Liver (tissue), 9 donors: ENCODE results near the gene P2RY4. TPM values are rescaled to one million over a fixed set of nuclear protein-coding genes. Genes with fewer than 3 reads are reported as not detected.

Source experiments
- DNase-seq: peaks from one replicate; pipeline ENCODE4 v3.0.0-alpha.2; 2017; ENCODE audit warnings: low spot score
- H3K27ac ChIP-seq, 2 donors: one replicate each; pipeline ENCODE4 v1.7.0; 2013; ENCODE audit warnings: inconsistent platforms in 2 of 2, low read length in 2 of 2, control low read depth in 1 of 2, low read depth in 1 of 2, mild to moderate bottlenecking in 1 of 2
- H3K27me3 ChIP-seq, 4 donors: one replicate each; pipeline versions ENCODE4 v1.6.1 to v1.7.0; 2013; ENCODE audit warnings: low read length in 3 of 4, inconsistent platforms in 1 of 4, mild to moderate bottlenecking in 1 of 4, moderate library complexity in 1 of 4; ENCODE audit not compliant: control insufficient read depth in 4 of 4, insufficient read depth in 4 of 4
- H3K36me3 ChIP-seq, 4 donors: one replicate each; pipeline versions ENCODE4 v1.6.1 to v1.7.0; 2013; ENCODE audit warnings: low read length in 3 of 4, mild to moderate bottlenecking in 3 of 4, low read depth in 1 of 4, moderate library complexity in 1 of 4; ENCODE audit not compliant: control insufficient read depth in 4 of 4, insufficient read depth in 3 of 4
- H3K4me1 ChIP-seq, 4 donors: one replicate each; pipeline versions ENCODE4 v1.6.1 to v1.7.0; 2013; ENCODE audit warnings: low read length in 3 of 4, mild to moderate bottlenecking in 3 of 4, moderate library complexity in 1 of 4; ENCODE audit not compliant: control insufficient read depth in 4 of 4, insufficient read depth in 4 of 4
- H3K4me3 ChIP-seq, 3 donors: one replicate each; pipeline versions ENCODE4 v1.6.1 to v1.7.0; 2013; ENCODE audit warnings: low read length in 3 of 3, control low read depth in 1 of 3, low read depth in 1 of 3, mild to moderate bottlenecking in 1 of 3
- H3K9ac ChIP-seq, 2 donors: one replicate each; pipeline ENCODE4 v1.7.0; 2013; ENCODE audit warnings: low read length in 2 of 2, mild to moderate bottlenecking in 2 of 2, moderate library complexity in 2 of 2, control low read depth in 1 of 2, low read depth in 1 of 2
- H3K9me3 ChIP-seq, 4 donors: one replicate each; pipeline versions ENCODE4 v1.6.1 to v1.7.0; 2013; ENCODE audit warnings: low read length in 3 of 4; ENCODE audit not compliant: control insufficient read depth in 4 of 4
- FOXA1 ChIP-seq: IDR thresholded peaks from 2 replicates; pipeline ENCODE4 v1.6.1; 2016; ENCODE audit warnings: antibody characterized with exemption
- FOXA2 ChIP-seq: IDR thresholded peaks from 2 replicates; pipeline ENCODE4 v1.6.1; 2016; ENCODE audit warnings: antibody characterized with exemption
- GABPA ChIP-seq, 2 donors: IDR thresholded peaks in 1 of 2; conservative IDR thresholded peaks in 1 of 2; 2 replicates each; pipeline ENCODE4 v1.6.1; 2016; ENCODE audit warnings: antibody characterized with exemption in 2 of 2, mild to moderate bottlenecking in 1 of 2, moderate library complexity in 1 of 2
- HNF4A ChIP-seq, 2 donors: conservative IDR thresholded peaks; 2 replicates each; pipeline ENCODE4 v1.6.1; 2016; ENCODE audit warnings: antibody characterized with exemption in 2 of 2, mild to moderate bottlenecking in 2 of 2
- HNF4G ChIP-seq: IDR thresholded peaks from 2 replicates; pipeline ENCODE4 v1.6.1; 2016; ENCODE audit warnings: antibody characterized with exemption
- JUND ChIP-seq, 2 donors: IDR thresholded peaks; 2 replicates each; pipeline ENCODE4 v1.6.1; 2016; ENCODE audit warnings: antibody characterized with exemption in 2 of 2
- NR2F2 ChIP-seq: IDR thresholded peaks from 2 replicates; pipeline ENCODE4 v1.6.1; 2016; ENCODE audit warnings: antibody characterized with exemption
- RAD21 ChIP-seq, 2 donors: IDR thresholded peaks; 2 replicates each; pipeline ENCODE4 v1.6.1; 2016; ENCODE audit warnings: antibody characterized with exemption in 2 of 2, mild to moderate bottlenecking in 2 of 2
- RXRA ChIP-seq, 2 donors: IDR thresholded peaks; 2 replicates each; pipeline ENCODE4 v1.6.1; 2017 to 2018; ENCODE audit warnings: antibody characterized with exemption in 2 of 2, mild to moderate bottlenecking in 1 of 2
- SP1 ChIP-seq: IDR thresholded peaks from 2 replicates; pipeline ENCODE4 v1.6.1; 2018; ENCODE audit warnings: antibody characterized with exemption, mild to moderate bottlenecking
- TAF1 ChIP-seq: conservative IDR thresholded peaks from 2 replicates; pipeline ENCODE4 v1.6.1; 2016; ENCODE audit warnings: antibody characterized with exemption, mild to moderate bottlenecking
- YY1 ChIP-seq: IDR thresholded peaks from 2 replicates; pipeline ENCODE4 v1.6.1; 2016; ENCODE audit warnings: antibody characterized with exemption, mild to moderate bottlenecking
- WGBS: extraction: QIAGEN DNeasy Blood & Tissue Kit; methylation state at CpG from one replicate; pipeline ENCODE4 v1.1.7; 2013; 5-methylcytosine and 5-hydroxymethylcytosine counted together
- polyA plus RNA-seq, 2 donors: library from polyadenylated mRNA; stranded (reverse) in 1 of 2; unstranded in 1 of 2; fragments of 200-250 nt in 1 of 2; fragments of >200 nt in 1 of 2; fragmentation: Nextera tagmentation in 1 of 2; extraction: Ambion mirVana in 1 of 2; gene quantifications; one replicate each; pipeline versions ENCODE4 v1.2.1 to v1.2.3, GENCODE V29; 2013 to 2015
- total RNA-seq, 2 donors: library from RNA; depleted of rRNA; stranded (reverse); fragments of >200 nt; gene quantifications; one replicate each; pipeline ENCODE4 v1.2.3, GENCODE V29; 2014
- TF ChIP-seq, protein P1 (sequence below): fragments of 150-350 bp; IDR thresholded peaks from 2 replicates; pipeline ENCODE4 v1.5.1; 2017; ENCODE audit warnings: improper control_type of control experiment, low read depth, low read length; ENCODE audit not compliant: missing input control
- TF ChIP-seq, protein P2 (sequence below): IDR thresholded peaks from 2 replicates; pipeline ENCODE4 v1.6.1; 2016; ENCODE audit warnings: antibody characterized with exemption, mild to moderate bottlenecking
- TF ChIP-seq, protein P3 (sequence below): IDR thresholded peaks from 2 replicates; pipeline ENCODE4 v1.6.1; 2016; ENCODE audit warnings: antibody characterized with exemption
- TF ChIP-seq, protein P4 (sequence below): IDR thresholded peaks from 2 replicates; pipeline ENCODE4 v1.6.1; 2016; ENCODE audit warnings: antibody characterized with exemption
- TF ChIP-seq, protein P5 (sequence below): IDR thresholded peaks from 2 replicates; pipeline ENCODE4 v1.6.1; 2016; ENCODE audit warnings: antibody characterized with exemption
- donor health status: healthy.
- donor health status: healthy.
- donor health status: healthy.
- donor health status: healthy.
- donor health status: healthy.

The P2RY4 gene
- total and polyA plus RNA-seq, 4 donors: 0.08 to 0.28 TPM; not detected in 2

DNA sequence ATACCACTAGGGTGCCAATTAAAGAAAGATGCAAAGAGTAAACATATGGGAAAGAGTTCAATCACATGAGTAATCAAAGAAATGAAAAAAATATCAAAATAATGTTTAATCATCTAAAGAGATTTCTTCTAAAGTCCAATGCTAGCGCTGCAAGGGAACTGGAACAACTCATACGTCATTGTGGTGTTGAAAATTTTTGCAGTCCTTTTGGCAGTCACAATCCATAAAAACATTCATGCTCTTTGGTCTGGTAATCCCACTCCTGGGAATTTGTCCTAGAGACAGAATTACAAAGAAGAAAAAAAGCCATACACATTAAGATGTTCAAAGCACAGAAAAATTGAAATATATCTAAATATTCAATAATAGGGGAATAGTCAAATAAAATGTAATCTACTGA lies 4.6 kb downstream of the P2RY4 start:
- DNase-seq: no peak
- no peaks in the 10 kb centered on the region for H3K27me3 ChIP-seq
- no peaks in the 10 kb centered on the region for H3K36me3 ChIP-seq
- H3K4me3 ChIP-seq: no peak overlapping the region
- 94% methylated on average over 2 of the region's 2 CpGs for WGBS
- H3K9ac ChIP-seq: no peak overlapping the region
- no peak overlapping the region for H3K27ac ChIP-seq
- H3K4me1 ChIP-seq: no peaks in the 10 kb centered on the region
- TF ChIP-seq HNF4G: no peak
- no peak for TF ChIP-seq FOXA1
- TF ChIP-seq HNF4A (conservative IDR thresholded peaks at IDR 0.05): no peak
- no peak for TF ChIP-seq RXRA (IDR thresholded peaks at IDR 0.05)
- TF ChIP-seq, protein P1, sequence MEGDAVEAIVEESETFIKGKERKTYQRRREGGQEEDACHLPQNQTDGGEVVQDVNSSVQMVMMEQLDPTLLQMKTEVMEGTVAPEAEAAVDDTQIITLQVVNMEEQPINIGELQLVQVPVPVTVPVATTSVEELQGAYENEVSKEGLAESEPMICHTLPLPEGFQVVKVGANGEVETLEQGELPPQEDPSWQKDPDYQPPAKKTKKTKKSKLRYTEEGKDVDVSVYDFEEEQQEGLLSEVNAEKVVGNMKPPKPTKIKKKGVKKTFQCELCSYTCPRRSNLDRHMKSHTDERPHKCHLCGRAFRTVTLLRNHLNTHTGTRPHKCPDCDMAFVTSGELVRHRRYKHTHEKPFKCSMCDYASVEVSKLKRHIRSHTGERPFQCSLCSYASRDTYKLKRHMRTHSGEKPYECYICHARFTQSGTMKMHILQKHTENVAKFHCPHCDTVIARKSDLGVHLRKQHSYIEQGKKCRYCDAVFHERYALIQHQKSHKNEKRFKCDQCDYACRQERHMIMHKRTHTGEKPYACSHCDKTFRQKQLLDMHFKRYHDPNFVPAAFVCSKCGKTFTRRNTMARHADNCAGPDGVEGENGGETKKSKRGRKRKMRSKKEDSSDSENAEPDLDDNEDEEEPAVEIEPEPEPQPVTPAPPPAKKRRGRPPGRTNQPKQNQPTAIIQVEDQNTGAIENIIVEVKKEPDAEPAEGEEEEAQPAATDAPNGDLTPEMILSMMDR: no peak
- TF ChIP-seq, protein P2, sequence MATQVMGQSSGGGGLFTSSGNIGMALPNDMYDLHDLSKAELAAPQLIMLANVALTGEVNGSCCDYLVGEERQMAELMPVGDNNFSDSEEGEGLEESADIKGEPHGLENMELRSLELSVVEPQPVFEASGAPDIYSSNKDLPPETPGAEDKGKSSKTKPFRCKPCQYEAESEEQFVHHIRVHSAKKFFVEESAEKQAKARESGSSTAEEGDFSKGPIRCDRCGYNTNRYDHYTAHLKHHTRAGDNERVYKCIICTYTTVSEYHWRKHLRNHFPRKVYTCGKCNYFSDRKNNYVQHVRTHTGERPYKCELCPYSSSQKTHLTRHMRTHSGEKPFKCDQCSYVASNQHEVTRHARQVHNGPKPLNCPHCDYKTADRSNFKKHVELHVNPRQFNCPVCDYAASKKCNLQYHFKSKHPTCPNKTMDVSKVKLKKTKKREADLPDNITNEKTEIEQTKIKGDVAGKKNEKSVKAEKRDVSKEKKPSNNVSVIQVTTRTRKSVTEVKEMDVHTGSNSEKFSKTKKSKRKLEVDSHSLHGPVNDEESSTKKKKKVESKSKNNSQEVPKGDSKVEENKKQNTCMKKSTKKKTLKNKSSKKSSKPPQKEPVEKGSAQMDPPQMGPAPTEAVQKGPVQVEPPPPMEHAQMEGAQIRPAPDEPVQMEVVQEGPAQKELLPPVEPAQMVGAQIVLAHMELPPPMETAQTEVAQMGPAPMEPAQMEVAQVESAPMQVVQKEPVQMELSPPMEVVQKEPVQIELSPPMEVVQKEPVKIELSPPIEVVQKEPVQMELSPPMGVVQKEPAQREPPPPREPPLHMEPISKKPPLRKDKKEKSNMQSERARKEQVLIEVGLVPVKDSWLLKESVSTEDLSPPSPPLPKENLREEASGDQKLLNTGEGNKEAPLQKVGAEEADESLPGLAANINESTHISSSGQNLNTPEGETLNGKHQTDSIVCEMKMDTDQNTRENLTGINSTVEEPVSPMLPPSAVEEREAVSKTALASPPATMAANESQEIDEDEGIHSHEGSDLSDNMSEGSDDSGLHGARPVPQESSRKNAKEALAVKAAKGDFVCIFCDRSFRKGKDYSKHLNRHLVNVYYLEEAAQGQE: no peak
- TF ChIP-seq, protein P3, sequence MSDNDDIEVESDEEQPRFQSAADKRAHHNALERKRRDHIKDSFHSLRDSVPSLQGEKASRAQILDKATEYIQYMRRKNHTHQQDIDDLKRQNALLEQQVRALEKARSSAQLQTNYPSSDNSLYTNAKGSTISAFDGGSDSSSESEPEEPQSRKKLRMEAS: no peak
- no peak for TF ChIP-seq TAF1
- TF ChIP-seq, protein P4, sequence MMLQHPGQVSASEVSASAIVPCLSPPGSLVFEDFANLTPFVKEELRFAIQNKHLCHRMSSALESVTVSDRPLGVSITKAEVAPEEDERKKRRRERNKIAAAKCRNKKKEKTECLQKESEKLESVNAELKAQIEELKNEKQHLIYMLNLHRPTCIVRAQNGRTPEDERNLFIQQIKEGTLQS: no peak
- TF ChIP-seq NR2F2: no peak
- no peak for TF ChIP-seq SP1
- no peak for TF ChIP-seq YY1
- no peak for TF ChIP-seq RAD21 (IDR thresholded peaks at IDR 0.05)
- no peak for TF ChIP-seq GABPA (IDR thresholded peaks at IDR 0.05 in 1 of 2, conservative IDR thresholded peaks at IDR 0.05 in 1 of 2)
- TF ChIP-seq FOXA2: no peak
- no peak for TF ChIP-seq JUND (IDR thresholded peaks at IDR 0.05)
- TF ChIP-seq, protein P5, sequence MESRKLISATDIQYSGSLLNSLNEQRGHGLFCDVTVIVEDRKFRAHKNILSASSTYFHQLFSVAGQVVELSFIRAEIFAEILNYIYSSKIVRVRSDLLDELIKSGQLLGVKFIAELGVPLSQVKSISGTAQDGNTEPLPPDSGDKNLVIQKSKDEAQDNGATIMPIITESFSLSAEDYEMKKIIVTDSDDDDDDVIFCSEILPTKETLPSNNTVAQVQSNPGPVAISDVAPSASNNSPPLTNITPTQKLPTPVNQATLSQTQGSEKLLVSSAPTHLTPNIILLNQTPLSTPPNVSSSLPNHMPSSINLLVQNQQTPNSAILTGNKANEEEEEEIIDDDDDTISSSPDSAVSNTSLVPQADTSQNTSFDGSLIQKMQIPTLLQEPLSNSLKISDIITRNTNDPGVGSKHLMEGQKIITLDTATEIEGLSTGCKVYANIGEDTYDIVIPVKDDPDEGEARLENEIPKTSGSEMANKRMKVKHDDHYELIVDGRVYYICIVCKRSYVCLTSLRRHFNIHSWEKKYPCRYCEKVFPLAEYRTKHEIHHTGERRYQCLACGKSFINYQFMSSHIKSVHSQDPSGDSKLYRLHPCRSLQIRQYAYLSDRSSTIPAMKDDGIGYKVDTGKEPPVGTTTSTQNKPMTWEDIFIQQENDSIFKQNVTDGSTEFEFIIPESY: no peak
- H3K9me3 ChIP-seq: no peaks in the 10 kb centered on the region

DNA sequence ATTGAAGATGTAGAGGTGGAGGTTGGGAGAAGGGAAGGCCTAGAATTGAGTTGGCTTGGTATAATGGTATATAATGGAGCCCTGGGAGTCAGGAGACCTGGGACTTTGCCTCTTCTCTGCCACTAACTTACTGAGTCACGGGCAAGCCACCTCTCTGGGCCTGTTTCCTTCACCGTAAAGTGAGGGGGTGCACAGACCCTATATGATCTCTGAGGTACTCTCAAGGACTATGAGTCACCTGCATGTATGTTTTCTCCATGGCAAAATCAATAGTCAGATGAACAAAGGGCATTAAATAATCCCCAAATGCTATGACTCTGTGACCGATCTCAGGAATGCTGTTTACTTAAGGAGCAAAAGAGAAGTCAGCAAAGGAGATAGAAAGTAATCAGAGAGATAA lies 5.1 kb downstream of the P2RY4 start:
- no peaks in the 10 kb centered on the region for H3K27me3 ChIP-seq
- WGBS: 99% methylated on average over 3 of the region's 3 CpGs

More for the DNA sequence above, 5.1 kb downstream of the P2RY4 start:
- Histone ChIP-seq H3K9ac (no peak overlapping the region), H3K27ac (no peak overlapping the region), H3K4me1 (no peaks in the 10 kb centered on the region), H3K36me3 (no peaks in the 10 kb centered on the region), H3K9me3 (no peaks in the 10 kb centered on the region), H3K4me3 (no peak overlapping the region)
- DNase-seq: no peak
- TF ChIP-seq FOXA1: no peak
